GM12878 (cell line): ENCODE measurements around the gene SPRR3. TPM values are rescaled to one million over a fixed set of nuclear protein-coding genes. Genes with fewer than 3 reads are reported as not detected.
A peak's percentile ranks its signal among the peaks of the same experiment; 100 is the strongest.

ENCODE experiments used
- ATAC-seq: fragments of 200-7000 bp; cut with Tn5 transposase; 3 replicates; pipeline ENCODE4 v1.9.1; 2020; ENCODE audit warnings: mild to moderate bottlenecking, moderate library complexity
- BruUV-seq: library from RNA; stranded (reverse); fragments of 400-500 nt; replicated peaks from 2 replicates; lab custom pipeline; 2021; lab: Mats Ljungman, UMichigan
- CTCF ChIA-PET: fragments of 300-600 bp; sonication (Branson Sonifier 250); formaldehyde crosslinking; extraction: SDS; loops from one replicate; lab custom pipeline; 2021; ENCODE audit warnings: inconsistent platforms; lab: Yijun Ruan, JAX
- POLR2A ChIA-PET: fragments of 350-600 bp; formaldehyde crosslinking; extraction: SDS; loops from one replicate; lab custom pipeline; 2021; ENCODE audit warnings: inconsistent platforms; lab: Charles Lee
- RAD21 ChIA-PET: fragments of 300-600 bp; sonication (Branson Sonifier 250); formaldehyde crosslinking; loops from one replicate; lab custom pipeline; 2023; ENCODE audit warnings: antibody characterized with exemption; ENCODE audit not compliant: unreplicated experiment; lab: Charles Lee
- SMC1A ChIA-PET: fragments of 300-600 bp; sonication (Branson Sonifier 250); formaldehyde crosslinking; loops from one replicate; lab custom pipeline; 2023; ENCODE audit not compliant: unreplicated experiment, uncharacterized antibody; lab: Charles Lee
- DNase-seq: peaks from one replicate; pipeline ENCODE4 v3.0.0-alpha.2; 2011; ENCODE audit warnings: low read depth, low spot score
- FAIRE-seq: peaks from 3 replicates; lab custom pipeline; 2011; peaks lifted over from hg19 to GRCh38; lab: Jason Lieb, UNC
- H2AFZ ChIP-seq: 2 replicates; pipeline ENCODE4 v1.6.0; 2011; ENCODE audit warnings: low read depth, low read length, control low read depth; ENCODE audit not compliant: control insufficient read depth
- H3K27ac ChIP-seq: 2 replicates; pipeline ENCODE4 v1.5.1; 2011; ENCODE audit warnings: control low read depth; ENCODE audit not compliant: control insufficient read depth, insufficient read depth
- H3K27me3 ChIP-seq, 2 experiments: replicated peaks in 1 of 2; 2 replicates each; pipeline versions ENCODE4 v1.6.0 to v1.6.1; 2011; ENCODE audit warnings: low read length in 1 of 2; ENCODE audit not compliant: control insufficient read depth in 2 of 2, insufficient read depth in 2 of 2
- H3K36me3 ChIP-seq, 2 experiments: 2 replicates each; pipeline ENCODE4 v1.5.1; 2011; ENCODE audit warnings: low read length in 1 of 2; ENCODE audit not compliant: control insufficient read depth in 2 of 2, insufficient read depth in 2 of 2
- H3K4me1 ChIP-seq: 2 replicates; pipeline ENCODE4 v1.6.1; 2011; ENCODE audit warnings: mild to moderate bottlenecking, low read length, moderate library complexity, mixed read lengths; ENCODE audit not compliant: control insufficient read depth, insufficient read depth
- H3K4me2 ChIP-seq: 2 replicates; pipeline ENCODE4 v1.6.0; 2011; ENCODE audit warnings: control low read depth; ENCODE audit not compliant: control insufficient read depth, insufficient read depth
- H3K4me3 ChIP-seq: fragments of 200-600 bp; sonication (generic); 2 replicates; pipeline ENCODE4 v1.5.1; 2016
- H3K79me2 ChIP-seq: 2 replicates; pipeline ENCODE4 v1.6.0; 2011; ENCODE audit warnings: low read length; ENCODE audit not compliant: control insufficient read depth, insufficient read depth
- H3K9ac ChIP-seq: 2 replicates; pipeline ENCODE4 v1.8.0; 2011; ENCODE audit warnings: low read length, control low read depth, mixed read lengths; ENCODE audit not compliant: control insufficient read depth, insufficient read depth
- H3K9me3 ChIP-seq: replicated peaks from 3 replicates; pipeline ENCODE4 v1.5.1; 2011; ENCODE audit warnings: mild to moderate bottlenecking, low read length; ENCODE audit not compliant: control insufficient read depth, insufficient read depth
- H4K20me1 ChIP-seq: 2 replicates; pipeline ENCODE4 v1.6.0; 2011; ENCODE audit not compliant: control insufficient read depth, insufficient read depth
- E2F4 ChIP-seq: IDR thresholded peaks from 2 replicates; pipeline ENCODE4 v1.6.1; 2012; ENCODE audit warnings: low read depth, low read length, improper control_type of control experiment
- ETV6 ChIP-seq, 2 experiments: fragments of 450-650 bp in 1 of 2; IDR thresholded peaks in 1 of 2; conservative IDR thresholded peaks in 1 of 2; 2 replicates each; pipeline ENCODE4 v1.6.1; 2014; ENCODE audit warnings: antibody characterized with exemption in 1 of 2, borderline replicate concordance in 1 of 2, low read depth in 1 of 2, mild to moderate bottlenecking in 1 of 2, moderate library complexity in 1 of 2
- FOS ChIP-seq: IDR thresholded peaks from 3 replicates; pipeline ENCODE4 v1.6.1; 2011; ENCODE audit warnings: borderline replicate concordance; ENCODE audit not compliant: insufficient read length; ENCODE audit errors: extremely low read depth
- IRF5 ChIP-seq: fragments of 450-650 bp; IDR thresholded peaks from 2 replicates; pipeline ENCODE4 v1.6.1; 2017; ENCODE audit warnings: borderline replicate concordance
- JUNB ChIP-seq: IDR thresholded peaks from 2 replicates; pipeline ENCODE4 v1.6.1; 2016; ENCODE audit warnings: antibody characterized with exemption, mild to moderate bottlenecking
- MLLT1 ChIP-seq: fragments of 450-650 bp; IDR thresholded peaks from 2 replicates; pipeline ENCODE4 v1.6.1; 2016; ENCODE audit warnings: mild to moderate bottlenecking
- MXI1 ChIP-seq: fragments of 150-350 bp; IDR thresholded peaks from 2 replicates; pipeline ENCODE4 v1.6.1; 2011; ENCODE audit warnings: low read depth, mild to moderate bottlenecking, inconsistent platforms, low read length, improper control_type of control experiment
- NR2C1 ChIP-seq: fragments of 450-650 bp; IDR thresholded peaks from 2 replicates; pipeline ENCODE4 v1.6.1; 2017; ENCODE audit warnings: antibody characterized with exemption, mild to moderate bottlenecking, moderate library complexity
- RFX5 ChIP-seq: IDR thresholded peaks from 2 replicates; pipeline ENCODE4 v1.6.1; 2011; ENCODE audit warnings: low read depth, low read length, improper control_type of control experiment
- SMC3 ChIP-seq: IDR thresholded peaks from 2 replicates; pipeline ENCODE4 v1.6.1; 2011; ENCODE audit warnings: low read length, improper control_type of control experiment, borderline replicate concordance
- SPI1 ChIP-seq: IDR thresholded peaks from 2 replicates; pipeline ENCODE4 v1.6.1; 2011; ENCODE audit warnings: low read depth, mild to moderate bottlenecking, low read length, moderate library complexity, borderline replicate concordance; ENCODE audit not compliant: insufficient read depth
- SRF ChIP-seq, 2 experiments: IDR thresholded peaks; 2 replicates each; pipeline ENCODE4 v1.6.1; 2011; ENCODE audit warnings: low read depth in 2 of 2, low read length in 2 of 2, mild to moderate bottlenecking in 1 of 2, moderate library complexity in 1 of 2
- ZNF24 ChIP-seq: fragments of 450-650 bp; IDR thresholded peaks from 2 replicates; pipeline ENCODE4 v1.6.1; 2017; ENCODE audit warnings: antibody characterized with exemption, mild to moderate bottlenecking
- WGBS: methylation state at CpG from one replicate; pipeline ENCODE4 v1.1.6; 2016; ENCODE audit warnings: low lambda C conversion rate; ENCODE audit not compliant: insufficient replicate concordance, insufficient coverage; ENCODE audit errors: missing lambda C conversion rate; 5-methylcytosine and 5-hydroxymethylcytosine counted together
- in situ Hi-C: fragments of 300-500 bp; cut with MboI; formaldehyde crosslinking; loops from 9 replicates; pipeline ENCODE4 v1.14.3; 2018; ENCODE audit warnings: mixed read lengths
- intact Hi-C: fragments of 100-400 bp; cut with micrococcal nuclease; formaldehyde crosslinking; loops from one replicate; pipeline ENCODE4 v1.14.2; 2022; ENCODE audit not compliant: unreplicated experiment
- polyA plus RNA-seq, 11 experiments: library from polyadenylated mRNA; depleted of rRNA in 4 of 11; unstranded in 6 of 11; stranded (reverse) in 5 of 11; fragments of >200 nt; fragmentation: Nextera tagmentation in 4 of 11; fragmentation: Illumina TruSeq in 1 of 11; extraction: Ambion mirVana in 4 of 11; extraction: Trizol in 1 of 11; gene quantifications; 1 replicate in 1 of 11; 2 replicates in 10 of 11; pipeline versions ENCODE4 v1.2.1 to v1.2.3, GENCODE V29; 2011 to 2016; ENCODE audit warnings: inconsistent platforms in 2 of 11, missing spikeins in 2 of 11, low read depth in 1 of 11
- total RNA-seq, 4 experiments: library from RNA; depleted of rRNA in 3 of 4; stranded (reverse); fragments of >200 nt in 3 of 4; fragmentation: Illumina TruSeq in 1 of 4; extraction: Trizol in 1 of 4; gene quantifications; 2 replicates each; pipeline versions ENCODE4 v1.2.1 to v1.2.3, GENCODE V29; 2013 to 2021

The SPRR3 gene
- total and polyA plus RNA-seq, 10 of the 15 experiments (the other 5 are each of a cell fraction or from before 2014, with no cell fraction given): not detected

GRCh38 chr1:152969036-152969435 lies 32.5 kb upstream of the SPRR3 start:
- no peaks in the 10 kb centered on the region for H4K20me1 ChIP-seq
- SMC1A ChIA-PET: interaction anchor here (2.0 kb wide), 1 partner anchor 223 kb away, joined by 7 read pairs; no protein-coding TSS in a partner anchor
- no peak overlapping the region for H3K4me3 ChIP-seq
- POLR2A ChIA-PET: no interaction called here
- H3K9ac ChIP-seq: no peak overlapping the region
- CTCF ChIA-PET: interaction anchor here (1.5 kb wide), 2 partner anchors 9 to 224 kb away, joined by 4 to 5 read pairs; no protein-coding TSS in a partner anchor
- no peak for DNase-seq
- no peak for ATAC-seq
- no TSS peak for BruUV-seq
- no peaks in the 10 kb centered on the region for H3K36me3 ChIP-seq
- RAD21 ChIA-PET: no interaction called here
- no peak overlapping the region for H3K27ac ChIP-seq
- H3K27me3 ChIP-seq: no peaks in the 10 kb centered on the region; a peak in 1 of 4 replicates
- 38% methylated on average over 2 of the region's 2 CpGs for WGBS
- H2AFZ ChIP-seq: no peak overlapping the region
- H3K9me3 ChIP-seq: no peaks in the 10 kb centered on the region
- TF ChIP-seq JUNB (no peak), SPI1 (0 out of 2 replicates have a peak, but pooled peaks have one; percentile 4)
- TF ChIP-seq, all 136 proteins: peak for 1
- intact Hi-C loops: loop anchor here (10.0 kb wide), 1 partner anchor 256 kb away; no protein-coding TSS in a partner anchor
- peaks cover 6% of the 10 kb centered on the region; the same call in 1 of the 2 replicates for H3K4me1 ChIP-seq
- no peak for FAIRE-seq
- no peak overlapping the region for H3K4me2 ChIP-seq
- H3K79me2 ChIP-seq: no peaks in the 10 kb centered on the region
- in situ Hi-C loops: no loop called here

GRCh38 chr1:152970495-152970894 lies 31.1 kb upstream of the SPRR3 start, which contains the start of gene SPRR4:
SPRR4 (plus strand) TSS chr1:152970648; CDS start chr1:152971891, 1,243 bp downstream.
- in situ Hi-C loops (no loop called here), intact Hi-C loops (no loop called here)
- ChIA-PET RAD21 (no interaction called here), POLR2A (no interaction called here), CTCF (interaction anchor here (1.0 to 1.4 kb wide), 2 partner anchors 10 to 222 kb away, joined by 3 to 4 read pairs; no protein-coding TSS in a partner anchor), SMC1A (interaction anchor here (1.6 kb wide), 1 partner anchor 9 kb away, joined by 5 read pairs; no protein-coding TSS in a partner anchor)
- ATAC-seq (no peak), FAIRE-seq (no peak), DNase-seq (no peak)
- Histone ChIP-seq H3K4me2 (no peak within 1 kb of the TSS), H2AFZ (no peak within 1 kb of the TSS), H3K9me3 (no peaks in the 10 kb centered on the region), H3K27me3 (no peaks in the 10 kb centered on the region), H3K9ac (no peak within 1 kb of the TSS), H3K79me2 (no peaks in the 10 kb centered on the region), H3K36me3 (no peaks in the 10 kb centered on the region), H4K20me1 (no peaks in the 10 kb centered on the region; the same call in 1 of the 2 replicates), H3K4me1 (peaks cover 6% of the 10 kb centered on the region; the same call in 1 of the 2 replicates), H3K27ac (no peak within 1 kb of the TSS), H3K4me3 (no peak within 1 kb of the TSS)
- 49% methylated on average over 6 of the region's 6 CpGs for WGBS
- TF ChIP-seq IRF5 (no peak), ETV6 (conservative IDR thresholded peaks at IDR 0.05 in 1 of 2, IDR thresholded peaks at IDR 0.05 in 1 of 2; ENCODE audit: borderline replicate concordance in 1 of 2, low read depth in 1 of 2) (no peak), NR2C1 (no peak), SMC3 (no peak), RFX5 (no peak), ZNF24 (no peak), MXI1 (no peak), MLLT1 (no peak), FOS (no peak), SRF (IDR thresholded peaks at IDR 0.05; ENCODE audit: low read depth in 2 of 2, low read length in 2 of 2) (no peak), E2F4 (no peak)
- no TSS peak for BruUV-seq
